Putamen (tissue), 1 donor: ENCODE results near the gene CTIF.
A peak's percentile ranks its signal among the peaks of the same experiment; 100 is the strongest.

Source experiments
- DNase-seq: peaks from one replicate; pipeline ENCODE4 v3.0.0-alpha.2; 2016; ENCODE audit warnings: low spot score

The CTIF gene

GRCh38 chr18:48776156-48776555 lies 237.3 kb downstream of the CTIF start:
- no peak for DNase-seq

- no peak for DNase-seq
Measured at GRCh38 chr18:48776641-48777025, 237.8 kb downstream of the CTIF start.

- DNase-seq: peak; percentile 52
Measured at GRCh38 chr18:48777026-48777743, 238.4 kb downstream of the CTIF start.

GRCh38 chr18:48777744-48778116 lies 238.9 kb downstream of the CTIF start:
- DNase-seq: no peak

GRCh38 chr18:48778344-48779011 lies 239.6 kb downstream of the CTIF start:
- no peak for DNase-seq

GRCh38 chr18:48779462-48779861 lies 240.6 kb downstream of the CTIF start:
- DNase-seq: no peak

GRCh38 chr18:48780201-48780912 lies 241.5 kb downstream of the CTIF start:
- DNase-seq: no peak

- no peak for DNase-seq
Measured at GRCh38 chr18:48780913-48781162, 242.0 kb downstream of the CTIF start.

- peak; percentile 68 for DNase-seq
Measured at GRCh38 chr18:48781163-48781987, 242.5 kb downstream of the CTIF start.

GRCh38 chr18:48781988-48782363 lies 243.1 kb downstream of the CTIF start:
- no peak for DNase-seq

GRCh38 chr18:48782381-48782861 lies 243.6 kb downstream of the CTIF start:
- no peak for DNase-seq

- no peak for DNase-seq
Measured at GRCh38 chr18:48783616-48784520, 245.0 kb downstream of the CTIF start.

- DNase-seq: no peak
Measured at GRCh38 chr18:48784656-48785055, 245.8 kb downstream of the CTIF start.

GRCh38 chr18:48785091-48785614 lies 246.3 kb downstream of the CTIF start:
- no peak for DNase-seq

GRCh38 chr18:48785736-48786454 lies 247.1 kb downstream of the CTIF start:
- DNase-seq: no peak

GRCh38 chr18:48786455-48787202 lies 247.8 kb downstream of the CTIF start:
- no peak for DNase-seq

- DNase-seq: no peak
Measured at GRCh38 chr18:48787203-48788151, 248.6 kb downstream of the CTIF start.

- DNase-seq: no peak
Measured at GRCh38 chr18:48788373-48788772, 249.5 kb downstream of the CTIF start.
